BJ (cell line): ENCODE measurements around the gene ALAS1. TPM values are rescaled to one million over a fixed set of nuclear protein-coding genes. Genes with fewer than 3 reads are reported as not detected.

Source experiments
- CTCF ChIA-PET: fragments of 350-600 bp; formaldehyde crosslinking; extraction: SDS; loops from one replicate; lab custom pipeline; 2021; ENCODE audit warnings: antibody characterized with exemption, inconsistent platforms; lab: Yijun Ruan, JAX
- POLR2A ChIA-PET: fragments of 300-600 bp; sonication (Branson Sonifier 250); formaldehyde crosslinking; extraction: SDS; loops from one replicate; lab custom pipeline; 2021; ENCODE audit warnings: antibody characterized with exemption; lab: Charles Lee
- DNase-seq: peaks from one replicate; pipeline ENCODE4 v3.0.0-alpha.2; 2011; ENCODE audit warnings: low read depth
- H3K27me3 ChIP-seq: 2 replicates; pipeline ENCODE4 v1.6.0; 2011; ENCODE audit warnings: low read length; ENCODE audit not compliant: control insufficient read depth, insufficient read depth
- H3K36me3 ChIP-seq: 2 replicates; pipeline ENCODE4 v1.5.1; 2011; ENCODE audit warnings: low read length; ENCODE audit not compliant: control insufficient read depth, insufficient read depth
- H3K4me3 ChIP-seq: 2 replicates; pipeline ENCODE4 v1.5.1; 2011; ENCODE audit warnings: low read depth, mild to moderate bottlenecking, control low read depth, low read length
- polyA plus RNA-seq: library from polyadenylated mRNA; depleted of rRNA; stranded (reverse); fragments of >200 nt; gene quantifications from 2 replicates; pipeline ENCODE4 v1.2.3, GENCODE V29; 2011
- TF ChIP-seq, protein P1 (sequence below): IDR thresholded peaks from 2 replicates; pipeline ENCODE4 v1.5.1; 2011; ENCODE audit warnings: low read depth, mild to moderate bottlenecking, control low read depth, inconsistent platforms, low read length, moderate library complexity; ENCODE audit not compliant: insufficient read depth

Gene ALAS1
- polyA plus RNA-seq, 1 experiment = 51.7 TPM

DNA sequence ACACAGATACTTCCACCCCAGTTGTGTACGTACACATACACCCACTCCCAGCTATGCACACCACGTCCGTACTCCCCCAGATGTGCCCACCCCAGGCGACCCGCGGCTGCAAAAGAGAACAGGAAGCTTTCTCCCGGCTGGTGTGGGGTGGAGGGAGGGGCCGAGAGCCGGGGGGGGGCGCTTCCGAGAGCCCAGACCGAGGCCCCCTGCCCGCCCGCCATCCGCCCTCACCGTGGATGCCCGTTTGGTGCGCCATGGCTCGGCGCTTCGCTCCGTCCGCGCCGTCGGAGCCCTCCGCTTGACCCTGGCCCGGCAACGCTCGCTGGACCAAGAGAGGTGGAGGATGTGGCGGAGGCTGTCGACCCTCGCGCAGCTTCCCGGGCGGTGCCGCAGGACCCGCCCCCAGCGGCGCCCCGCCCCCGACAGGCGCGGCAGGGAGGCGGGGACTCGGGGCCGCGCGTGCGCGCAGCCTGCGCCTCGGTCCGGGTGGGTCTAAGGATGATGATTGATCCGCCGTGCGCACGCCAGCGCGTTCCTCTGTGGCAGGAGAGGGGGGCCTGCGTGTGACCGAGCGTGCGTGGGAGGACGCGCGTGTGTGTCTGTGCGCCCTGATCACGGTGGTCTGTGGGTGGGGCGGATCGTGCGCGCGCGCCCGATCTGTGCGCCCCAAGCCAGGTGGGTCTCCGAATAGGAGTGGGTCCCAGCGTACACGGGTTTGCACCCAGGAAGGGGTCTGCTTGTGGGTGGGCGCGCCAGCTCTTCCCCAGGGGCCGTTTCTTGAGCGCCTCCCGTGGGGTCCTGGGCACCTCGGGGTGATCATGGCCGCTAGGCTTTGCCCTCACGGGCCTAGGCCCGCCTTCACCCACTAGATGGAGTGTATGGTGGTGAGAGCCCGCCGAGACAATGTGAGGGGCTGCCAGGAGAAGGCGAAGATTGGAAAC is 41.1 kb downstream of the ALAS1 start, which contains the start of gene TWF2:
TWF2 (minus strand) TSS at position 398 of the 941 bp plus-strand sequence; CDS start at position 256, 142 bp downstream.
- TF ChIP-seq, protein P1, sequence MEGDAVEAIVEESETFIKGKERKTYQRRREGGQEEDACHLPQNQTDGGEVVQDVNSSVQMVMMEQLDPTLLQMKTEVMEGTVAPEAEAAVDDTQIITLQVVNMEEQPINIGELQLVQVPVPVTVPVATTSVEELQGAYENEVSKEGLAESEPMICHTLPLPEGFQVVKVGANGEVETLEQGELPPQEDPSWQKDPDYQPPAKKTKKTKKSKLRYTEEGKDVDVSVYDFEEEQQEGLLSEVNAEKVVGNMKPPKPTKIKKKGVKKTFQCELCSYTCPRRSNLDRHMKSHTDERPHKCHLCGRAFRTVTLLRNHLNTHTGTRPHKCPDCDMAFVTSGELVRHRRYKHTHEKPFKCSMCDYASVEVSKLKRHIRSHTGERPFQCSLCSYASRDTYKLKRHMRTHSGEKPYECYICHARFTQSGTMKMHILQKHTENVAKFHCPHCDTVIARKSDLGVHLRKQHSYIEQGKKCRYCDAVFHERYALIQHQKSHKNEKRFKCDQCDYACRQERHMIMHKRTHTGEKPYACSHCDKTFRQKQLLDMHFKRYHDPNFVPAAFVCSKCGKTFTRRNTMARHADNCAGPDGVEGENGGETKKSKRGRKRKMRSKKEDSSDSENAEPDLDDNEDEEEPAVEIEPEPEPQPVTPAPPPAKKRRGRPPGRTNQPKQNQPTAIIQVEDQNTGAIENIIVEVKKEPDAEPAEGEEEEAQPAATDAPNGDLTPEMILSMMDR = peak; percentile 49
- ChIA-PET POLR2A (interaction anchor here (0.9 kb wide), 1 partner anchor 40 kb away, joined by 3 read pairs; the partner anchor contains the start of gene WDR82), CTCF (interaction anchor here (0.6 to 10.7 kb wide), 7 partner anchors 15 to 100 kb away, joined by 3 to 131 read pairs (median 4); partner anchors contain the start of gene TLR9)
- H3K36me3 ChIP-seq = peaks cover 9% of the 10 kb centered on the region
- H3K4me3 ChIP-seq = peak within 1 kb of the TSS; percentile 90
- DNase-seq = no peak
- no peaks in the 10 kb centered on the region for H3K27me3 ChIP-seq

GRCh38 chr3:52240059-52240885 is 42.3 kb downstream of the ALAS1 start:
- ChIA-PET CTCF (interaction anchor here (0.8 to 1.4 kb wide), 6 partner anchors 9 to 99 kb away, joined by 3 to 8 read pairs (median 6); partner anchors contain the start of gene WDR82), POLR2A (no interaction called here)
- peak; percentile 77 for DNase-seq
- TF ChIP-seq, protein P1 = 0 out of 2 replicates have a peak, but pooled peaks have one; percentile 17
- no peaks in the 10 kb centered on the region for H3K27me3 ChIP-seq
- H3K4me3 ChIP-seq = no peak overlapping the region
- peaks cover 1% of the 10 kb centered on the region; the same call in 1 of the 2 replicates for H3K36me3 ChIP-seq

GRCh38 chr3:52240886-52241370 is 43.0 kb downstream of the ALAS1 start:
- TF ChIP-seq, protein P1 = no peak
- H3K4me3 ChIP-seq = no peak overlapping the region
- DNase-seq = no peak
- H3K36me3 ChIP-seq = no peaks in the 10 kb centered on the region; the same call in 1 of the 2 replicates
- ChIA-PET CTCF (interaction anchor here (0.8 to 1.4 kb wide), 5 partner anchors 9 to 98 kb away, joined by 3 to 8 read pairs (median 7); no protein-coding TSS in a partner anchor), POLR2A (no interaction called here)
- no peaks in the 10 kb centered on the region for H3K27me3 ChIP-seq

DNA sequence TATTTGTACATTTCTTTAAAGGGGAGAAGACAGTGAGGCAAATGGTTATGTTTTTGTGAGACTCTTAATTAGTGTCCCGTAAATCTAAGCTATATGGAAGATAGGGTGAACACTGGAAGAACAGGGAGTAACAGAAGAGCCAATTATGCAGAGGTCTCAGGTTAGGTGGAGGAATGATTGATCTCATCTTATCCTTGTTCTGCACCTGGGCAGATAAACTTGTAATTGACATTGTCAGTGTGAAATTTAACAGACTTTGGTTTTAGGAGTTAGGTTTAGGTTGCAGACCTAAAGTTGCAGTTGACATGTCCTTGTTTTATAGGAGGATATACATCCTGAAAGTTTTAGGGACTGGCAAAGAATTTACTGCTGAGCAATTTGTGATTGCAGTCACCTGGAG is 44.1 kb downstream of the ALAS1 start:
- Histone ChIP-seq H3K27me3 (no peaks in the 10 kb centered on the region), H3K36me3 (no peaks in the 10 kb centered on the region; the same call in 1 of the 2 replicates), H3K4me3 (no peak overlapping the region)
- ChIA-PET POLR2A (no interaction called here), CTCF (no interaction called here)
- TF ChIP-seq, protein P1 = no peak
- DNase-seq = no peak
